B cell (primary cell): Measurements from ENCODE around the gene JSRP1.

ENCODE experiments used
- EZH2 ChIP-seq: IDR thresholded peaks from 2 replicates; pipeline ENCODE4 v1.6.1; 2012; ENCODE audit warnings: borderline replicate concordance, low read depth, mild to moderate bottlenecking, moderate library complexity, low read length; ENCODE audit not compliant: insufficient read depth, poor library complexity, severe bottlenecking
- TF ChIP-seq, protein P1 (sequence below): fragments of 200-600 bp; IDR thresholded peaks from one replicate; pipeline ENCODE4 v1.8.0; 2022; ENCODE audit warnings: antibody characterized with exemption, mild to moderate bottlenecking

DNA sequence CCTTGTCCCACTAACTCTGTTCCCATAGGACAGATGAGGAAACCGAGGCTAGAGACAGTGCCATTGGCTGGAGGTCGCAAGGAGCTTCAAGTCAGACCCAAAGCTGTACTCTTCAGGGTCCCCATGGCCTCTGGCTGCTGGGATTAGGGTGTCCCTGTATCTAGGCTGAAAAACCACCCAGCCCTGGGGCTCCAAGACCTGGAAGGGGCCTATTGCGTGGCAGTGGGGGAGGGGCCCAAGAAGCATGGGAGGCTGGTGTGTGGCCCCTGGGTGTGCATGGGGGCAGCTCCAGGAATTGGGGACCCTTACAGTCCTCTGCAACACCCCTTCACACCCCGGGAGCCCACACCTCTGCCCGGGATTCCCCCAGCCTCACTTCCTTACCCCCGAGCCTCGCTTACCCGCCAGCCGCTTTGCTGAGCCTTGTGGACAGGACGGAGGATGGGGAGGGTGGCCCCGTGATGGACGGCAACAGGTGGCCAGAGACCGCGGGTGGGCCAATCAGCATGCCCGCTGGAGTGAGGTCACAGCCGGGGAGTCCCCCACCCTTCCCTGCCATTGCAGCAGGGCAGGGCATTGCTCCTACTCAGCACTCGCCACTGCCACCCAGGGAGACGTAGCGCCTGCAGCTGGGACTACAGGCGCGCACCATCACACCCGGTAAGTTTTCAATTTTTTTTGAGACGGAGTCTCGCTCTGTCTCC is at the start of gene JSRP1:
- TF ChIP-seq, protein P1, sequence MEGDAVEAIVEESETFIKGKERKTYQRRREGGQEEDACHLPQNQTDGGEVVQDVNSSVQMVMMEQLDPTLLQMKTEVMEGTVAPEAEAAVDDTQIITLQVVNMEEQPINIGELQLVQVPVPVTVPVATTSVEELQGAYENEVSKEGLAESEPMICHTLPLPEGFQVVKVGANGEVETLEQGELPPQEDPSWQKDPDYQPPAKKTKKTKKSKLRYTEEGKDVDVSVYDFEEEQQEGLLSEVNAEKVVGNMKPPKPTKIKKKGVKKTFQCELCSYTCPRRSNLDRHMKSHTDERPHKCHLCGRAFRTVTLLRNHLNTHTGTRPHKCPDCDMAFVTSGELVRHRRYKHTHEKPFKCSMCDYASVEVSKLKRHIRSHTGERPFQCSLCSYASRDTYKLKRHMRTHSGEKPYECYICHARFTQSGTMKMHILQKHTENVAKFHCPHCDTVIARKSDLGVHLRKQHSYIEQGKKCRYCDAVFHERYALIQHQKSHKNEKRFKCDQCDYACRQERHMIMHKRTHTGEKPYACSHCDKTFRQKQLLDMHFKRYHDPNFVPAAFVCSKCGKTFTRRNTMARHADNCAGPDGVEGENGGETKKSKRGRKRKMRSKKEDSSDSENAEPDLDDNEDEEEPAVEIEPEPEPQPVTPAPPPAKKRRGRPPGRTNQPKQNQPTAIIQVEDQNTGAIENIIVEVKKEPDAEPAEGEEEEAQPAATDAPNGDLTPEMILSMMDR: no peak
- no peak for TF ChIP-seq EZH2
